ENCODE measurements around the gene IL2RA.

GRCh38 chr10:6030940-6031339 lies 31.2 kb downstream of the IL2RA start:
- TF ChIP-seq CTCF (IDR thresholded peaks at IDR 0.05) (no peak), EZH2 (IDR thresholded peaks at IDR 0.05; ENCODE audit: borderline replicate concordance, insufficient read depth, low read depth, low read length, poor library complexity, severe bottlenecking) (no peak)
